ENCODE results near the gene IL17RC. TPM values are rescaled to one million over a fixed set of nuclear protein-coding genes. Genes with fewer than 3 reads are reported as not detected.

Gene IL17RC
- total RNA-seq, 1 donor from 2014 or later: 21.1 TPM

DNA sequence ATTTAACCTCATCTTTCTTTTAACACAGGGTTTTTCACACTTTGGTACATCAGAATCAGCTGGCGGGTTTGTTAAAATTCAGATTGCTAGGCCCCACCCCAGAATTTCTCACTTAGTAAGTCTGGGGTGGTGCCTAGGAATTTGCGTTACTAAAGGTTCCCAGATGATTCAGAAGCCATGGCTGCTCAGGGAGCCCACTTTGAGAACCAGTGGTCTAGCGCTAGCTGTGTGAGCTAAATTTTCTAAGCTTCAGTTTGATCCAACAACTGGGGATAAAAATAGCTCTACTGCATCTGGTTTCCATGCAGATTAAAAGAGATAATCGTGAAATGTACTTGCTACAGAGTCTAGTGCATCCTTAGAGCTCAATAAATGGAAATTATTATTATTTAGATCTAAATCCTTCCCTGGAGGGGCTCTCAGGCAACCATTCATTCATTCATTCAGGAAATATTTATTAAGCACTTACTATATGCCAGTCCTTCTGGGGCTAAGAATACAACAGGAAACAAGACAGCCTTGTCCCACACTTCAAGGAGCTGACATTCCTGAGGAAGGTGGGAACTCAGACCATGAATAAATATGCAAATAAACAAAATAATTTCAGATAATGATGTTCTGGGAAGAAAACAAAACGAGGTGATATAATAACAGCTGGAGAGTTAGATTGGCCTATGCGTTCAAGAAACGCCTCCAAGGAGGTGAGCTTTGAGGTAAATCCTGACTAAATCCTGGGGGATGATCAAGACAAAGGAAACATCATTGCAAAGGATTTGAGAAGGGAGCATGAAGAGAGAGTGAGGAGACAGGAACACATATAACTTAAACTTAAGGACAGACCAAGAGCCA is 33.0 kb upstream of the IL17RC start:
- TF ChIP-seq, protein P1, sequence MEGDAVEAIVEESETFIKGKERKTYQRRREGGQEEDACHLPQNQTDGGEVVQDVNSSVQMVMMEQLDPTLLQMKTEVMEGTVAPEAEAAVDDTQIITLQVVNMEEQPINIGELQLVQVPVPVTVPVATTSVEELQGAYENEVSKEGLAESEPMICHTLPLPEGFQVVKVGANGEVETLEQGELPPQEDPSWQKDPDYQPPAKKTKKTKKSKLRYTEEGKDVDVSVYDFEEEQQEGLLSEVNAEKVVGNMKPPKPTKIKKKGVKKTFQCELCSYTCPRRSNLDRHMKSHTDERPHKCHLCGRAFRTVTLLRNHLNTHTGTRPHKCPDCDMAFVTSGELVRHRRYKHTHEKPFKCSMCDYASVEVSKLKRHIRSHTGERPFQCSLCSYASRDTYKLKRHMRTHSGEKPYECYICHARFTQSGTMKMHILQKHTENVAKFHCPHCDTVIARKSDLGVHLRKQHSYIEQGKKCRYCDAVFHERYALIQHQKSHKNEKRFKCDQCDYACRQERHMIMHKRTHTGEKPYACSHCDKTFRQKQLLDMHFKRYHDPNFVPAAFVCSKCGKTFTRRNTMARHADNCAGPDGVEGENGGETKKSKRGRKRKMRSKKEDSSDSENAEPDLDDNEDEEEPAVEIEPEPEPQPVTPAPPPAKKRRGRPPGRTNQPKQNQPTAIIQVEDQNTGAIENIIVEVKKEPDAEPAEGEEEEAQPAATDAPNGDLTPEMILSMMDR (IDR thresholded peaks at IDR 0.05; ENCODE audit: insufficient read depth, low read length, severe bottlenecking): no peak
- Histone ChIP-seq H3K27me3 (ENCODE audit: control insufficient read depth, insufficient read depth, low read length) (no peaks in the 10 kb centered on the region), H3K4me3 (ENCODE audit: low read depth, low read length) (no peak overlapping the region), H3K36me3 (ENCODE audit: control insufficient read depth, insufficient read depth, low read length) (no peaks in the 10 kb centered on the region)
- FAIRE-seq: no peak
- no peak for DNase-seq (ENCODE audit: low read depth)

DNA sequence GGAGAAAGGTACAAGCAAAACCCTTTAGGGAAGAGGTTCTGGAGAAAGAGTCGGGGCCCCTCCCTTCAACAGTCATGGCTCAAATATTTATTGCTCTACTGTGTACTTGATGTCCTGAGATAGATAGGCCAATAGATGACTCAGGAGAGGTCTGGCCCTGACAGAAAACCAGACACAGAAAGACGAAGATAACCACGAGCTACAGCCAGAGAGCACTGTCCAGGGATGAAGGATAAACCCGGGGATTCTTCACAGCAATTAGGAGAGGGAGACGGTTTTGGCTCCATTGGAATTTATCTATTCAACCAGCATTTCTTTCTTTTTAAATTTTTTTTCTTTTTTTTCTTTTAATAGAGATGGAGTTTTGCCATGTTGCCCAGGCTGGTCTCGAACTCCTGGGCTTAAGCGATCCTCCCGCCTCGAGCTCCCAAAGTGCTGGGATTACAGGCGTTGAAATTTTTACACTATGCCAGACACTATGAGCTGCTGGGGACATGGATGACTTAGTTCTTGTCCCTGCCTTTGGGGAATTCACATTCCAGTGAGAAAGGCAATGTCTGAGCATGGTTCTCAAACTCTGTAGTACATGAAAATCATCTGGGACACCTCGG is 32.2 kb upstream of the IL17RC start:
- H3K27me3 ChIP-seq (ENCODE audit: control insufficient read depth, insufficient read depth, low read length): no peaks in the 10 kb centered on the region
- H3K4me3 ChIP-seq (ENCODE audit: low read depth, low read length): no peak overlapping the region
- H3K36me3 ChIP-seq (ENCODE audit: control insufficient read depth, insufficient read depth, low read length): no peaks in the 10 kb centered on the region
- DNase-seq (ENCODE audit: low read depth): peak; percentile 90
- FAIRE-seq: no peak
- TF ChIP-seq, protein P1 (IDR thresholded peaks at IDR 0.05; ENCODE audit: insufficient read depth, low read length, severe bottlenecking): no peak

DNA sequence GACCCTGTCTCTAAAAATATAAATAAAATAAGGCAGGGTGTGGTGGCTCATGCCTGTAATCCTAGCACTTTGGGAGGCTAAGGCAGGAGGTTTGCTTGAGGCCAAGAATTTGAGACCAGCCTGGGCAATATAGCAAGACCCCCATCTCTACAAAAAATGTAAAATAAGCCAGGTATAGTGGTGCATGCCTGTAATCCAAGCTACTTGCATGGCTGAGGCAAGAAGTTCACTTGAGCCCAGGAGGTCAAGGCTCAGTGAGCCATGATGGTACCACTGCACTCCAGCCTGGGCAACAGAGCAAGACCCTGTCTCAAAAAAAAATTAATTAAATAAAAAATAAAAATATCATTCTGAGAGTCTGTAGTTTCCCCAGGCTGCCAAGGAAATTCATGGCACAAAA is 30.6 kb upstream of the IL17RC start:
- no peak for FAIRE-seq
- no peak overlapping the region for H3K4me3 ChIP-seq (ENCODE audit: low read depth, low read length)
- TF ChIP-seq, protein P1 (IDR thresholded peaks at IDR 0.05; ENCODE audit: insufficient read depth, low read length, severe bottlenecking): no peak
- DNase-seq (ENCODE audit: low read depth): no peak
- H3K36me3 ChIP-seq (ENCODE audit: control insufficient read depth, insufficient read depth, low read length): no peaks in the 10 kb centered on the region
- H3K27me3 ChIP-seq (ENCODE audit: control insufficient read depth, insufficient read depth, low read length): no peaks in the 10 kb centered on the region

DNA sequence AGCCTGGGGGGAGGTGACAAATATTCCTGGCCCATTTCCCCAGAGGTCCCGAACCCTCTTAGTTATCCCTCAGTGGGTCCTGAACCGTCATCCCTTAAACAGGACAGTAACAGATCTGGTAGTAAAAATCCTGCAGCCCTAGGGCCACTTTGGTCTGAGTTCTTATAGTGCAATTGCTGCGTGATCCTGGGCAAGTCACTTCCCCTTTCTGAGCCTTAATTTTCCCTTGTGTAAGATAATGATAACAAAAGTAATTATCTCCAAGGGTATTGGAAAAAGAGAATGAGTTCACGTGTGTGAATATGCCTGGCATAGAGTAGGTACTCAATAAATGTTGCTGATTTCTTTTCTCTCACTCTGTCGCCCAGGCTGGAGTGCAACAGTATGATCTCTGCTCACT is 29.4 kb upstream of the IL17RC start:
- DNase-seq (ENCODE audit: low read depth) (no peak), FAIRE-seq (no peak)
- no peaks in the 10 kb centered on the region for H3K27me3 ChIP-seq (ENCODE audit: control insufficient read depth, insufficient read depth, low read length)
- H3K36me3 ChIP-seq (ENCODE audit: control insufficient read depth, insufficient read depth, low read length): no peaks in the 10 kb centered on the region
- TF ChIP-seq, protein P1 (IDR thresholded peaks at IDR 0.05; ENCODE audit: insufficient read depth, low read length, severe bottlenecking): no peak
- H3K4me3 ChIP-seq (ENCODE audit: low read depth, low read length): no peak overlapping the region

DNA sequence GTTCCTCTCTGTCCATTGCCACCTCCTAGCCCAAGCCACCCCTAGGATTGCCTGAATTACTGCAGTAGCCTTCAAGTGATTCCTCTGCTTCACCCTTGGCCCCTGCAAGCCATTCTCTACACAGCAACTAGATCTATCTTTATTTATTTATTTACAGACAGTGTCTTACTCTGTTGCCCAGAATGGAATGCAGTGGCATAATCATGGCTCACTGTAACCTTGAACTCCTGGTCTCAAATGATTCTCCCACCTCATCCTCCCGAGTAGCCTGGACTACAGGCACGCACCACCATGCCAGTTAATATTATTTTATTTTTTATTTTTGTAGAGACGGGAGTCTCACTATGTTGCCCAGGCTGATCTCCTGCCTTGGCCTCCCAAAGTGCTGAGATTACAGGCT is 28.4 kb upstream of the IL17RC start:
- Histone ChIP-seq H3K27me3 (ENCODE audit: control insufficient read depth, insufficient read depth, low read length) (no peaks in the 10 kb centered on the region), H3K4me3 (ENCODE audit: low read depth, low read length) (no peak overlapping the region), H3K36me3 (ENCODE audit: control insufficient read depth, insufficient read depth, low read length) (peaks cover 4% of the 10 kb centered on the region)
- FAIRE-seq (no peak), DNase-seq (ENCODE audit: low read depth) (no peak)
- TF ChIP-seq, protein P1 (IDR thresholded peaks at IDR 0.05; ENCODE audit: insufficient read depth, low read length, severe bottlenecking): no peak
